ENCODE measurements around the gene GRIK2. TPM values are rescaled to one million over a fixed set of nuclear protein-coding genes. Genes with fewer than 3 reads are reported as not detected.

The GRIK2 gene
- total and polyA plus RNA-seq, 2 donors (not counting 3 experiments of a cell fraction or from before 2014, with no cell fraction given): not detected

- H3K79me2 ChIP-seq (ENCODE audit: control insufficient read depth, insufficient read depth, low read length): no peaks in the 10 kb centered on the region
- peaks cover 1% of the 10 kb centered on the region for H3K9me3 ChIP-seq (replicated peaks; ENCODE audit: control insufficient read depth, insufficient read depth, low read length)
- dilution Hi-C loops (cut with MboI; ENCODE audit: extremely low pct_ligation_motif_present, low sequenced_read_pairs): no loop called here
- H3K27ac ChIP-seq (ENCODE audit: insufficient read depth, low read depth, low read length): no peak overlapping the region
- TF ChIP-seq FOS (IDR thresholded peaks at IDR 0.05; ENCODE audit: borderline replicate concordance, insufficient read depth, low read length) (no peak), MAX (IDR thresholded peaks at IDR 0.05; ENCODE audit: insufficient read depth, insufficient read length) (no peak), JUN (IDR thresholded peaks at IDR 0.05; ENCODE audit: borderline replicate concordance, insufficient read depth, insufficient read length, low read depth) (no peak), MYC (IDR thresholded peaks at IDR 0.05; ENCODE audit: low read depth, low read length) (no peak), EZH2 (IDR thresholded peaks at IDR 0.05; ENCODE audit: borderline replicate concordance, low read depth, low read length, severe bottlenecking) (no peak), POLR2A (IDR thresholded peaks at IDR 0.05; ENCODE audit: low read depth, low read length) (no peak), GATA2 (IDR thresholded peaks at IDR 0.05; ENCODE audit: insufficient read depth, insufficient read length, low read depth, low read length) (no peak), CTCF (IDR thresholded peaks at IDR 0.05; ENCODE audit: extremely low read depth in 1 of 2, insufficient read depth in 1 of 2, low read depth in 1 of 2, low read length in 2 of 2) (no peak), POLR2AphosphoS5 (IDR thresholded peaks at IDR 0.05; ENCODE audit: insufficient read depth, low read depth, low read length) (no peak)
- H2AFZ ChIP-seq (ENCODE audit: low read depth, low read length): no peak overlapping the region
- intact Hi-C loops (cut with micrococcal nuclease): no loop called here
- no peaks in the 10 kb centered on the region for H3K36me3 ChIP-seq (ENCODE audit: control insufficient read depth in 2 of 2, extremely low read depth in 1 of 2, insufficient read depth in 2 of 2, low read length in 2 of 2)
- FAIRE-seq (no peak), DNase-seq (ENCODE audit: low read depth, low spot score) (no peak)
- no peaks in the 10 kb centered on the region for H3K27me3 ChIP-seq (ENCODE audit: control insufficient read depth in 2 of 2, insufficient read depth in 2 of 2, low read length in 2 of 2)
- ChIA-PET CTCF (no interaction called here), POLR2A (no interaction called here)
- no peak overlapping the region for H3K4me2 ChIP-seq (ENCODE audit: insufficient read depth, low read length)
- H3K9ac ChIP-seq (replicated peaks; ENCODE audit: extremely low read depth, insufficient read depth, low read length): no peak overlapping the region
- no peaks in the 10 kb centered on the region for H3K4me1 ChIP-seq (ENCODE audit: control insufficient read depth, extremely low read depth, insufficient read depth, low read length)
- no peaks in the 10 kb centered on the region for H3K9me1 ChIP-seq (replicated peaks; ENCODE audit: control insufficient read depth, extremely low read depth, insufficient read depth, low read length)
- H4K20me1 ChIP-seq (replicated peaks; ENCODE audit: control insufficient read depth, extremely low read depth, insufficient read depth, low read length): no peaks in the 10 kb centered on the region
- no peak overlapping the region for H3K4me3 ChIP-seq (replicated peaks in 1 of 3; ENCODE audit: insufficient read depth in 1 of 3, low read depth in 1 of 3, low read length in 3 of 3)
- no TSS peak for BruUV-seq (replicated peaks)
These were observed 138.0 kb downstream of the GRIK2 start for GRCh38 chr6:101531538-101531937.

Measured in endothelial cell of umbilical vein (primary cell).